Kidney epithelial cell (primary cell): ENCODE results near the gene XPO1. TPM values are rescaled to one million over a fixed set of nuclear protein-coding genes. Genes with fewer than 3 reads are reported as not detected.

Source experiments
- DNase-seq: peaks from one replicate; pipeline ENCODE4 v3.0.0-alpha.2; 2010; ENCODE audit warnings: low read depth
- H3K27me3 ChIP-seq: 2 replicates; pipeline ENCODE4 v1.6.0; 2011; ENCODE audit warnings: low read length; ENCODE audit not compliant: control insufficient read depth, insufficient read depth
- H3K36me3 ChIP-seq: 2 replicates; pipeline ENCODE4 v1.5.1; 2011; ENCODE audit warnings: low read length; ENCODE audit not compliant: control insufficient read depth, insufficient read depth
- H3K4me3 ChIP-seq: 2 replicates; pipeline ENCODE4 v1.5.1; 2011; ENCODE audit warnings: low read depth, mild to moderate bottlenecking, control low read depth, low read length
- total RNA-seq: library from RNA; depleted of rRNA; stranded (reverse); fragments of >200 nt; gene quantifications from 2 replicates; pipeline ENCODE4 v1.2.3, GENCODE V29; 2015
- TF ChIP-seq, protein P1 (sequence below): IDR thresholded peaks from 2 replicates; pipeline ENCODE4 v1.5.1; 2011; ENCODE audit warnings: mild to moderate bottlenecking, moderate library complexity, low read length, control low read depth, inconsistent platforms; ENCODE audit not compliant: insufficient read depth, poor library complexity, severe bottlenecking

XPO1 gene
- total RNA-seq, 1 donor from 2014 or later: 81.5 TPM

DNA sequence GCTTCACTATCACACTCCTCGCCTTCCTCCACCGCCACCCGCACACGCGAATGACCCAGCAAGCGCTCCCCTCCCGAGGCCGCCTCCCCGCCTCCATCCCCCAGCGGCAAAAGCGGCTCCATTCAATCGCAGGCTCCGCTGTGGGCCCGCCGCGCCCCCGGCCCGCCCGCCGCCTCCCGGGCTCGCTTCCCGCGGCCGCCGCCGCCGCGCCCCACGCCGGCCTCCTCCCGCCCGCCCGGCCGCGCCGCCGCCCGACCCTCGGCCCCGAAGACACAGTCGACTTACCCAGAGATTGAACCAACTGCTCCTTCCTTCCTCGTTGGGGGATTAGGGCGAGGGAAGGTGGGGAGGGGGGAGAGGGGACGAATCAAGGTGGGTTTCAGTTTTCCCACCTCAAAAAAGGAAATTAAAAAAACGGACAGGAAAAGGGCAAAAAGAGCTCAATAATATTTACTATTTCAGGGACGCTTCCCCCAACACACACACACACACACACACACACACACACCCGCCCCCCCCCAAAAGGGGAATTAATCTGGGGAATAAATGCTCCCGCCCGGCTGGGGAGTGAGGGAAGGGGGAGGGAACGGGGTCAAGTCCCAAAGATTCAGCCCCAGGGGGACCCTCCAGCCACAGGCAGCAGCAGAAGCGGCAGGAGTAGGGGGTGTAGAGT is 743 bp downstream of the XPO1 start:
- no peak for DNase-seq
- Histone ChIP-seq H3K27me3 (no peaks in the 10 kb centered on the region), H3K4me3 (peak overlapping the region; percentile 96), H3K36me3 (no peaks in the 10 kb centered on the region)
- TF ChIP-seq, protein P1, sequence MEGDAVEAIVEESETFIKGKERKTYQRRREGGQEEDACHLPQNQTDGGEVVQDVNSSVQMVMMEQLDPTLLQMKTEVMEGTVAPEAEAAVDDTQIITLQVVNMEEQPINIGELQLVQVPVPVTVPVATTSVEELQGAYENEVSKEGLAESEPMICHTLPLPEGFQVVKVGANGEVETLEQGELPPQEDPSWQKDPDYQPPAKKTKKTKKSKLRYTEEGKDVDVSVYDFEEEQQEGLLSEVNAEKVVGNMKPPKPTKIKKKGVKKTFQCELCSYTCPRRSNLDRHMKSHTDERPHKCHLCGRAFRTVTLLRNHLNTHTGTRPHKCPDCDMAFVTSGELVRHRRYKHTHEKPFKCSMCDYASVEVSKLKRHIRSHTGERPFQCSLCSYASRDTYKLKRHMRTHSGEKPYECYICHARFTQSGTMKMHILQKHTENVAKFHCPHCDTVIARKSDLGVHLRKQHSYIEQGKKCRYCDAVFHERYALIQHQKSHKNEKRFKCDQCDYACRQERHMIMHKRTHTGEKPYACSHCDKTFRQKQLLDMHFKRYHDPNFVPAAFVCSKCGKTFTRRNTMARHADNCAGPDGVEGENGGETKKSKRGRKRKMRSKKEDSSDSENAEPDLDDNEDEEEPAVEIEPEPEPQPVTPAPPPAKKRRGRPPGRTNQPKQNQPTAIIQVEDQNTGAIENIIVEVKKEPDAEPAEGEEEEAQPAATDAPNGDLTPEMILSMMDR: no peak

DNA sequence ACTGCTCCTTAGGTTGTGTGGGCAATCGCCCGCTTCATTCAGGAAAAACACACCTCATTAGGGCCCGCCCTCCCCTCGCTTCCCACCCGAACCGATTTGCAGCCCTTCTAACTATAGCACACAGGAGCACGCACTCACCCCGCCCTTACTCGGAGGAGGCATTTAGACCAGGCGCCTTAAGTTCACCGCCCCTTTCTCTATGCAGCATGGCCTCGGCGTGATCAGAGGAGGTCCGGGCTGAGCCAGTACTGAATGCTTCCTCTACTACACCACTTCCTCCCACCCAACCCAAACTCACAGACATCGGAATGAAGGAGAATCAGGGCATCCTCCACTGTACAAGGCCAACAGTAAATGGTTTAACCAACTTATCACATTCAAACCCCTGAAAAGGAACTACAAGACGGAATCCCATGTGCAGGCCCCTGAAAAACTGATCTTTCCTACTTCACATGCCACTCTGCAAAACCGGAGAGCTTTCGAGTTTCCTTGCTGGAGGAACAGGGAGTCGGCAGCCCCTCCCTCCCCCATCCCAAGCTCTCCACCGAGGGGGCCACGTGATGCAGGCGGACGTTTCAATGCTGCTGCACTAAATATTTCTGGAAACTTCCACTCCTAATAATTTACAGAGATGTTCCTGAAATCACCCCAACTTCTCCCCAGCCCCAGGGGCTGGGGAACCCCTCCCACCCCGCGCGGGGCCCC is 1.4 kb downstream of the XPO1 start:
- Histone ChIP-seq H3K36me3 (no peaks in the 10 kb centered on the region), H3K27me3 (no peaks in the 10 kb centered on the region), H3K4me3 (peak overlapping the region; percentile 96)
- TF ChIP-seq, protein P1: no peak
- DNase-seq: peak; percentile 72

DNA sequence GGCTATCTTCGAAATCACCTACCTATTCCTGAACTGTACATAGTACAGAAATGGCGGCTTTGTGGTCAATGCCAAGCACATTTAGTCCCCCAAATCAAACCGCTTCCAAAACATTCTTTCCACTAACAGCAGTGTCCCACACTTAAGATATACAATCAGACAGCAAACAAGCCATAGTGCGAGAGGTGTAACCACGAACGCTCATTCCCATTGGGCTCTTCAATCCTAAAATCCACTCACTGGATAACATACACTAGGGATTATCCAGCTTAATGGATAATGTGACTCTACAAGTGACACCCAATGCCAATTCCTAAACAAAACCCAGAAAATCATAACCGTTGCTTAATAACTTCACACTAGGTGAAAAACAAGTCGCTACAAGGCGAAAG is 2.0 kb downstream of the XPO1 start:
- TF ChIP-seq, protein P1: no peak
- no peak for DNase-seq
- Histone ChIP-seq H3K36me3 (no peaks in the 10 kb centered on the region), H3K4me3 (peak overlapping the region; percentile 96), H3K27me3 (no peaks in the 10 kb centered on the region)

DNA sequence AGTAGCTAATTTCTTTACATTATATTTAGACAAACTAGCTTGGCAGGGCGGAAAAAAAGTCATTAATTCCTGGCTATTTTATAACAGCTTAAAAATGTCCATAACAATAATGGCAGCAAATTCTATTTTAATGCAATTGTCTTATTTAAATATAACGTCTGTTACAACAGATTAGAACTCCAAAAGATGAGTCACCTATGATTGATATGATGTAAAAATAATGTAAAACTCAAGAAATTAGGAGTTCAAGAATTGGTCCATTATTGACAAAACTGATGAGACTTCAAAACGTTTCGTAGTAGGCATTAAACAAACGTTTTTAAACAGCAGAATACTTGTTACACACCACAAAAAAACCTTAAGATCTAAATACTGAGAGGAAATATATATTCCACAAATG is 2.7 kb downstream of the XPO1 start:
- TF ChIP-seq, protein P1: no peak
- Histone ChIP-seq H3K4me3 (peak overlapping the region; percentile 96), H3K36me3 (no peaks in the 10 kb centered on the region), H3K27me3 (no peaks in the 10 kb centered on the region)
- no peak for DNase-seq

DNA sequence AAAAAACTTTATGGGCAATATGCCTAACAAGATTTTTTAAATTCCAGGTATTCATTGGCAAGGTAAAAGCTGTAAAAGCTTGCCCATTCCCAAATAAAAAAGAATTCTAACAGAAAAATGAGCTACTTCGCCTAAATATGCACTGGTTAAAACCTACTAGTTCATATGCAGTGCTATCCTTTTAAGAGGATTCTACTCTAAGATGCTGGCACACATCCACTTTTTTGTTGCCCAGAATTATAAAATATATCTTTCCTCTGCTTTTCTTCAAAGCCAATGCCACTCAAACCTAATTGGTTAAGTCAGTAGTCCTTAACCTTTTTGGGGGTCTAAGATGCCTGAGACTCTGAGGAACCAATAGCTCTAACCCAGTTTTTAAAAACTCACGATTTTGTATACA is 3.2 kb downstream of the XPO1 start:
- H3K4me3 ChIP-seq: peak overlapping the region; percentile 96
- H3K36me3 ChIP-seq: no peaks in the 10 kb centered on the region
- H3K27me3 ChIP-seq: no peaks in the 10 kb centered on the region
- no peak for DNase-seq
- TF ChIP-seq, protein P1: no peak
